ENCODE measurements around the gene PSMD9.

PSMD9 gene

GRCh38 chr12:121957861-121958515, 69.4 kb downstream of the PSMD9 start:
- DNase-seq, result no peak

DNA sequence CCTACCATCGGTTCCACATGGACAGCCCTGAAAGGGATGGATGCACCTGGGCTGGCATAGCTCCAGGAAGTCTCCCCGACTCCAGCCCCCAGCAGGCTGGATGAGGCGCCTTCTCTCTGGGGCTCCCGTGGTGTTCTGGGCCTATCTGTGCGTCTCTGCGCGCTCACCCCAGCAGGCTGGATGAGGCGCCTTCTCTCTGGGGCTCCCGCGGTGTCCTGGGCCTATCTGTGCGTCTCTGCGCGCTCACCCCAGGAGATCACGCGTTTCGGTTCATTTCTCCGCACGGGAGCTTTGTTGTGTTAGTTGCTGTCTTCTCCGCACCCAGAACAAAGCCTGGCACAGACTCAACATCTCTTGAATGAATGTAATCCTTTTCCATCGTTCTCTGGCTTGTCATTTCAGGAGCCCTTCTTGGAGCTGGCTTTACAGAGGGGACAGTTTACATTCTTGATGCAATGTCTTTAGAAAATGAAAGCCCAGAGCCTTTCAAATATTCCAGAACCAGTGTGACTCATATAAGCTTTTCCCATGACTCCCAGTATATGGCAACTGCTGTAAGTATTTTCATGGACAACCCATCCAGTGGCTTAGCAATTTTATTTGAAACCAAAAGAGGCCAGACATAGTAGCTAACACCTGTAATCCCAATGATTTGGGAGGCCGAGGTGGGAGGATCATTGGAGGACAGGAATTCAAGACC, 70.1 kb downstream of the PSMD9 start:
- DNase-seq, result peak; percentile 51

- no peak for DNase-seq
Measured at GRCh38 chr12:121960541-121960940, 72.0 kb downstream of the PSMD9 start.

DNA sequence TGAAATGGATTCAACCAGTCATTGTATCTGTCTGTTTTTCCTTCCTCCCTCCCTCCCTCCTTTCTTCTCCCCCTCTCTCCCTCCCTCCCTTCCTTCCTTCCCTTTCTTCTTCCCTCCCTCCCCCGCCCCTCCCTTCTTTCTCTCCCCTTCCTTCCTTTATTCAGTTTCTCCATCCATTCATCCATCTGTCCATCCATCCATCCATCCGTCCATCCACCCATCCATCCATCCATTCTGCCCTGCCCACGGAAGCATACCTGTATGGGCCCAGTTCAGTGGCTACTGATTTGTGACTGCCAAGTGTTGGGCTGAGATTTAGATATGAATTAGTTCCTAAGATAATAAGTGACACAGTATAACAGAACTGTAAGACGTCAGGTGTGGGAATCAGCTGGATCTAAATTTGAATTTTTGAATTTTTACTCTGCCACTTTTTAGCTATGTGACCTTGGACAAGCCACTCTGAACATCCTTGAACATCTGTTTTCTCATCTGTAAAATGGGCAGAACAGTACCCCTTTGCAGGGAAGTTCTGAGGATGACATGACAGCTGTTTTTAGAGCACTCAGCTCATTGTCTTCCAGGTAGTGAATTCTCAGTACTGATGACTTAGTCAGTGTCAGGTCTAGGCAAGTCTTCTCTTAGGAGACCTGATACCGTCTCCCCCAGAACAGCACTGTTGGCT, 72.7 kb downstream of the PSMD9 start:
- DNase-seq, result no peak

DNA sequence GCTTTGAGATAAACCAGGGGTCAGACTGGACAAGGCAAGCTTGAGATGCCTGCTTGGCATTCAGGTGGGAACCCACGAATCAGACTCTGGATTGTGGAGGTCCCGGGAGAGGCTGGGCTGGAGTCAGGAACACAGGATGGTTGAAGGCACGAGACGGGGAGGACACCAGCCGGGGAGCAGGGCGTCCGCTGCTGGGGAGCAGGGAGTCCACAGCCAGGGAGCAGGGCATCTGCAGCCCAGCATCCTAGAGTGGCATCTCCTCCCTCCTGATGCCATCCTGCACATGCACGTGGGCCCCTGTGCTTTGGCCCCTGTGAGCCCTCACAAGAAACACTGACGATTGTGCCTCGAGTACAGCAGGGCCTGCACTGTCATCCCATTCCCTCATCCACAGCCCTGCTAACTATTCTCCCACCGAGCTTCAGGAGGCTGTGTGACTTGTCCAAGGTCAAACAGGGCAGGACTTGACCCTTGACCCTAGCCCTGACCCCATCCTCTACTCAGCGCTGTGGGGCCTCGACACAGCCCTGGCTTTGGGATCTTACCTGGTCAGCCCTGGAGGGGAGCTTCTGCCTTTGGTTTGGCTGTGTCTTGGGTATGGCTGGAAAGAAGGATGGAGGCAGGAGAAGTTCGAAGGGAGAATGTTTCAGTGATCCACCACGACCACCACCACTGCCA, 74.9 kb downstream of the PSMD9 start:
- DNase-seq, result no peak

- peak; percentile 73 for DNase-seq
Measured at GRCh38 chr12:121964813-121965643, 76.4 kb downstream of the PSMD9 start.

DNA sequence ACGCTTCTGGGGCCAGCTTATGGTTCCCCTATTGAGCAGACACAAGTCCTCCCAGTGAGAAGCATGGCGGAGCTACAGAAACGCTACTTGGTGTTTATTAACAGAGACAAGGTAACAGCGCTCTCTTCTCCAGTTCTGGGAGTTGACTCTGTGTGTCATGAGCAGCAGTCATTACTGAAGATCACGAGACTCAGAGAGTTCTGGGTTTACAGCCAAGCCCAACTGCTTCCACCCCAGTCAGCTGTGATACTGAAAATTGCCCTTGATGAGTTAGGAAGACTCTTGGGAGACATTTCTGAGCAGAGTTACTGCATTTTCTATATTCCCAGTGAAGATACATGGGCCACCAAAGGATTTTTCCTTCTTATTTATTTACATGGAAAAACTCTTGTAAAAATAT, 78.4 kb downstream of the PSMD9 start:
- no peak for DNase-seq
